Mammary epithelial cell (primary cell): Measurements from ENCODE around the gene PPP5C.

Experiments
- CTCF ChIP-seq, 2 donors: IDR thresholded peaks in 1 of 2; conservative IDR thresholded peaks in 1 of 2; 2 replicates each; pipeline ENCODE4 v1.5.1; 2011 to 2012; ENCODE audit warnings: inconsistent platforms in 2 of 2, low read length in 2 of 2, mild to moderate bottlenecking in 2 of 2, control low read depth in 1 of 2, low read depth in 1 of 2; ENCODE audit not compliant: insufficient read depth in 1 of 2; ENCODE audit errors: extremely low read depth in 1 of 2
- EZH2 ChIP-seq: IDR thresholded peaks from 2 replicates; pipeline ENCODE4 v1.6.1; 2012; ENCODE audit warnings: low read length, inconsistent platforms, borderline replicate concordance

DNA sequence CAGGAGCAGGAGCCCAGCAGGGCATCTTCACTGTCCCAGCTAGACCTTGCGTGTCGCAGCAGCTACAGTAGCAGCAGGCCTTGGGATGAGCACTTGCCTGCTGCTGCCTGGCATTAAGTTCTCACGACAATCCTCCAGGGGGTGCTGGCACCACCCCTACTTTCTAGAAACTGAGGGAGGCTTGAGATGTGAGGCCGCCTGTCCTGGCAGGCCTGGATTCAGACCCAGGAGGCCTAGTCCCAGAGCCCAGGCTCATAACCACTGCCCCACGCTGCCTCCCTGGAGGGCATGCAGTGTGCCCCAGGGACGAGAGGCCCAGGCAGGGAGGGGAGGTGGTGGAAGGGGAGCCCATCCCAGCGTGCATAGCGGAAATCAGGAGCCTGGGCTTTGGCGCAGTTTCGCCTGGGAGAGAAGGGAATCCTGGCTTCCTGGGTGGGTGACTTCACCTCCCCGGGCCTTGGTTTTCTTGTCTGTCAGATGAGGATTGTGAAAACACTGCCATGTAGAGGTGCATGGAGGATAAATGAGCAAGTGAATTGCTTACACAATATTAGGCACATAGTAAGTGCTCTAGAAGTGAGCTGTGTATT lies 26.1 kb downstream of the PPP5C start:
- TF ChIP-seq EZH2 (no peak), CTCF (conservative IDR thresholded peaks at IDR 0.05 in 1 of 2, IDR thresholded peaks at IDR 0.05 in 1 of 2; ENCODE audit: extremely low read depth in 1 of 2, insufficient read depth in 1 of 2, low read depth in 1 of 2, low read length in 2 of 2) (peak; percentile 39 to 68)
